Embryonic facial prominence (tissue), 1 donor: Measurements from ENCODE around the gene XKR7.
A peak's percentile ranks its signal among the peaks of the same experiment; 100 is the strongest.

Experiments
- DNase-seq: peaks from one replicate; pipeline ENCODE4 v3.0.0-alpha.2; 2016; ENCODE audit errors: extremely low spot score

Gene XKR7

GRCh38 chr20:31945319-31945718 is 22.6 kb upstream of the XKR7 start:
- no peak for DNase-seq

GRCh38 chr20:31945785-31946184 is 22.2 kb upstream of the XKR7 start:
- no peak for DNase-seq

DNA sequence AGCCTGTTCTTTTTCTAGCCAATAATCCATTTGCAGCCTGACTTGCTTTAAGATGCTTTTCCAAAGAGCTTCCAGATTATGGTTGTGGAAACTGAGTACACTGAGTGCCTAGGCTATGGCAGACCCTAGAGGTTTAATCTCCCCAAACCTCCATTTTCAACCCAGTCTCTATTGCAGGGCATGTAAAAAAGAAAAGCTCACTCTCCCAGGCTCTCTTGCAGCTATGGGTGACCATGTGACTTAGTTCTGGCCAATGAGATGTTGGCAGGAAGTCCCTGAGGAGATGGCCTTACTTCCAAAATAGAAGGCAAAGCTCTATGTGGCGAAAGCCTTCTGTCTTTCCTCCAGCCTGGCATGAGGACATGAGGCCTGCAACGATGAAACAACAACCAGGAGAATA is 19.9 kb upstream of the XKR7 start:
- no peak for DNase-seq

DNA sequence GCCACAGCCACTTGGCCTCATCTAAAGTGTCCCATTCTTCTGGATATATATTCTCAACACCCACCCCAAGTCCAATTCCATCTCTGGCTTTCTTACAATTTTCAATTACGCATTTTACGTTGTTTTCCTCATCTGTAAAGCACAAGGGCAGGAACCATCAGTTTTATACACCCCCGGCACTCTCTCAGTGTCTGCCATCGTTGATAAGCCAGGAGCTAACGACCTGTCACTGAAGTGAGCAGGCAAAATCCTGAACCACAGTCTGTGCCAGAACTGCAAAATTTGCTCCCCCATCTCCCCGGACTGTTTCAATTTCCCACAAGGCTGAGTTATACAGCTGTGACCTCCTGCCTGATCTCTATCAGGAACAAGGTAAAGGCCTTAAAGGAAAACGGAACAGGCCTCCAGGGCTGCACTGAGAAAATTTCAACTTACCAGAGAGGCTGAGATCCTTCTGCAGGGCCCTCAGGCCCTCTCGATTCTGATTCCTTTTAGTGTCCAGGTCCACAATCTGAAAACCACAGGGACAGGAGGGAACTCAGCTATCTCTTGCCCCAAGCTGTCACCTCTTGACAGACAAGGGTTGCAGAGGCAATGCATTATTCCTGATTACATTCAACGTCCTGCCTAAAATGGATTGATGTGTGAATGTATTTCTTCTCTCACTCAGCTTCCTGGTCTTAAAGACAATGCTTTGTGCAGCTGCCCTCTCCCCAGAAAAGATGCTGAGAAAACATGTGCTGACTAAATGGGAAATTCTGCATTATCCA is 17.9 kb upstream of the XKR7 start:
- no peak for DNase-seq

DNA sequence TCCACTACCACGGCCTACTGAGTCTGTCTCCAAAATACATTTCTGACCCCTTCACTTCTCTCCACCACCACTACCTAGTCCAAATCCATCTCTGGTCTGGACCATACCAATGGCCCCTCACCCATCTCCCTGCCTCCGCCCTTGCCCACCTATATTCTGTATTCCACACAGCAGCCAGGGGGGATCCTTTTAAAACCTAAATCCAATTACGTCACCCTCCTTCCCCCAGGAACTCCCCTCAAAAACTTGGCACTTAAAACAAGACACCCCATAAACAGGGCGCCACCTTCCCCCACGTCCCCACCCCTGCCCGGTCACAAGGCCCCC is 16.8 kb upstream of the XKR7 start:
- DNase-seq: no peak

- DNase-seq: peak; percentile 96
These were observed 16.2 kb upstream of the XKR7 start, which contains the start of gene PDRG1 for GRCh38 chr20:31951530-31952453. PDRG1 (minus strand) TSS chr20:31952046; CDS start chr20:31951961, 85 bp downstream.

DNA sequence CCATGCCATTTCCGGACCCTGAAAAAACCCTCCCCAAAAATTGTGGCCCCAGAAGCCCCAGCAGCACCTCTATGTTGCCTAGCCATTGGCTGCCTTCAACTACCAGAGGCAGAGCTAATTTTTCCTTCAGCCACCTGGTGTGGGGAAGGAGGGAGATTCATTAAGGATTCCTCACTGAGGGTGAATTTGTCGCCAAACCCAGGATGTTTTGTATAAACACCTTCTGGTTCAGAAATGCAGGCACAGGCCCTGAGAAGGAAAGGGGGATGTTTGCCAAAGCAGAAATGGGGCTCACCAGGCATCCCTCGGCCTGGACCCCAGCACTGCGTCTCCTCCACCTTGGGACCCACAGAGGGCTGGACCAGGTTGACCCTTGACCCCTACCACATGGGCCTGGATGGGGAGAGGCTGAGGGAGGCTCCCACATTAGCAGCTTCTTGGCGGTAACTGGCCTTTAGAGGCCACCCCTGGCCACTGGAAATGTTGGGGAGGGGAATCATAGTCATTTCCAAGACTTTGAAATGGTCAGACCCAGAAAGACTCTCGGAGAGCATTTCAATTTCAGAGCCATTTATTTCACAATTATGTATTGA is 14.3 kb upstream of the XKR7 start:
- DNase-seq: no peak

DNA sequence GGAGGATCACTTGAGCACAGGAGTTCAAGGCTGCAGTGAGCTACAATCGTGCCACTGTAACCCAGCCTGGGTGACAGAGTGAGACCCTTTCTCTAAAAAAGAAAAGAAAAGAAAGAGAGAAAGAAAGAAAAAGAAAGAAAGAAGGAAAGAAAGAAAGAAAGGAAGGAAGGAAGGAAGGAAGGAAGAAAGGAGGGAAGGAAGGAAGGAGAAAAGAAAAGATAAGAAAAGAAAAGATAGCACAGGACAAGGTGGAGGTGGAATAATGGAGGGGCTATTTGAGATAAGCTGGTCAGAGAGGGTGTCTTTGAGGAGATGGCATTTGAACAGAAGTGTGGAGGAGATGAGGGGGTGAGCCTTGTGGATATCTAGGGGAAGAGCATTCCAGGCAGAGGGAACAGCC is 13.5 kb upstream of the XKR7 start:
- DNase-seq: no peak

- DNase-seq: no peak
These were observed 11.1 kb upstream of the XKR7 start for GRCh38 chr20:31956556-31957526.

- no peak for DNase-seq
These were observed 5.2 kb upstream of the XKR7 start for GRCh38 chr20:31962761-31963160.

GRCh38 chr20:31963889-31964288 is 4.1 kb upstream of the XKR7 start:
- DNase-seq: no peak

GRCh38 chr20:31966991-31967655 is 828 bp upstream of the XKR7 start:
- DNase-seq: no peak

- DNase-seq: peak; percentile 42
These were observed 558 bp downstream of the XKR7 start for GRCh38 chr20:31968291-31969126.

GRCh38 chr20:31969991-31970390 is 2.0 kb downstream of the XKR7 start:
- DNase-seq: no peak

- DNase-seq: no peak
These were observed 4.6 kb downstream of the XKR7 start for GRCh38 chr20:31972471-31973021.

- DNase-seq: no peak
These were observed 6.3 kb downstream of the XKR7 start for GRCh38 chr20:31974296-31974695.

GRCh38 chr20:31974951-31975487 is 7.1 kb downstream of the XKR7 start:
- DNase-seq: no peak

- no peak for DNase-seq
These were observed 7.9 kb downstream of the XKR7 start for GRCh38 chr20:31975874-31976273.

DNA sequence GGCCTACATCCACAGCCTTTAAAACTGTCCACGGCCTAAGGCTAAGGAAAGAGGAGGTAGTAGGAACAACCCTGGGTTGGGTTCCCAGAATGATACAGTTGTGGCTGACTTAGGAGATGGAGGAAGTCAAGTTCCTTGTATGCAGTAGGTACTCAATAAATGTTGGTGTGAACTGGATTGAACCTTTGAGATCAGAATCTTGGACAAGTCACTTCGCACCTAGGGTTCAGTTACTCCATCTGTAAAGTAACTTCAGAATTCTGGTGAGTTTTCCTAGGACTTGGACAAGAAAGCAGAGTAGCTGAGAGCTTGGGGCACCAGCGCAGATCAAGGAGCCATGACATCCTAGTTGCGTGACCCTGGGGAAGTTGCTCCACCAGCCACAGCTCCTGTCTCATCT is 9.1 kb downstream of the XKR7 start:
- no peak for DNase-seq
